ENCODE results near the gene PPP1R7. TPM values are rescaled to one million over a fixed set of nuclear protein-coding genes. Genes with fewer than 3 reads are reported as not detected.

PPP1R7 gene
- total and polyA plus RNA-seq, 2 of the 4 experiments (the other 2 are of a cell fraction), result 60.8 to 70.0 TPM

- H4K5ac ChIP-seq (ENCODE audit: low read depth, low read length), result no peak overlapping the region
- no peaks in the 10 kb centered on the region for H3K79me1 ChIP-seq (ENCODE audit: low read depth in 1 of 2, low read length in 2 of 2)
- in situ Hi-C loops (cut with MboI; ENCODE audit: low sequenced_read_pairs) (no loop called here), intact Hi-C loops (cut with micrococcal nuclease) (no loop called here), dilution Hi-C loops (cut with HindIII; ENCODE audit: low sequenced_read_pairs, unreplicated experiment) (no loop called here)
- 44 to 86% methylated on average over 1 to 5 of the region's 14 CpGs for WGBS, 2 experiments (ENCODE audit: extremely low coverage in 2 of 2, insufficient read length in 1 of 2)
- no peak overlapping the region for H2AK5ac ChIP-seq (ENCODE audit: low read depth, low read length)
- BruUV-seq (replicated peaks), result no TSS peak
- no peak overlapping the region for H3K56ac ChIP-seq (ENCODE audit: extremely low read depth, insufficient read depth, low read length)
- H2AK9ac ChIP-seq (replicated peaks; ENCODE audit: low read depth, low read length, poor library complexity), result no peak overlapping the region
- H2BK20ac ChIP-seq (ENCODE audit: low read depth, low read length), result no peak overlapping the region
- no peak overlapping the region for H3K27ac ChIP-seq (ENCODE audit: insufficient read depth, low read length)
- no peaks in the 10 kb centered on the region; the same call in 1 of the 2 replicates for H4K20me1 ChIP-seq (ENCODE audit: insufficient read depth, low read length)
- H2BK120ac ChIP-seq (ENCODE audit: low read depth, low read length), result no peak overlapping the region
- ChIA-PET CTCF (no interaction called here), POLR2A (ENCODE audit: unreplicated experiment) (no interaction called here)
- no peak for TF ChIP-seq CHD1 (IDR thresholded peaks at IDR 0.05; ENCODE audit: low read depth, low read length)
- TF ChIP-seq MXI1 (IDR thresholded peaks at IDR 0.05; ENCODE audit: borderline replicate concordance, low read depth, low read length), result no peak
- TF ChIP-seq MAZ (IDR thresholded peaks at IDR 0.05; ENCODE audit: borderline replicate concordance, low read depth, low read length), result no peak
- TF ChIP-seq RFX5 (IDR thresholded peaks at IDR 0.05; ENCODE audit: low read depth, low read length), result no peak
- TF ChIP-seq RCOR1 (IDR thresholded peaks at IDR 0.05; ENCODE audit: insufficient replicate concordance, low read length), result no peak
- no peak for TF ChIP-seq CTCF (conservative IDR thresholded peaks at IDR 0.05; ENCODE audit: low read depth, low read length)
- no peak for TF ChIP-seq BHLHE40 (IDR thresholded peaks at IDR 0.05; ENCODE audit: low read depth, low read length)
- no peak for TF ChIP-seq FOS (IDR thresholded peaks at IDR 0.05; ENCODE audit: low read depth, low read length)
- TF ChIP-seq POLR2A (IDR thresholded peaks at IDR 0.05; ENCODE audit: low read depth, low read length), result no peak
- no peak for TF ChIP-seq RAD21 (IDR thresholded peaks at IDR 0.05; ENCODE audit: low read length)
- no peak for TF ChIP-seq CEBPB (IDR thresholded peaks at IDR 0.05; ENCODE audit: low read depth, low read length)
- no peak for TF ChIP-seq ELK1 (IDR thresholded peaks at IDR 0.05; ENCODE audit: borderline replicate concordance, low read depth, low read length)
- TF ChIP-seq NFE2L2 (IDR thresholded peaks at IDR 0.05; ENCODE audit: low read depth, low read length), result no peak
- no peak for TF ChIP-seq MAFK (IDR thresholded peaks at IDR 0.05; ENCODE audit: low read depth, low read length)
- no peak overlapping the region for H4K8ac ChIP-seq (ENCODE audit: low read depth in 2 of 2, low read length in 2 of 2)
- no peaks in the 10 kb centered on the region for H3K4me1 ChIP-seq (ENCODE audit: control insufficient read depth, insufficient read depth, low read length)
- no peak overlapping the region for H3K14ac ChIP-seq (replicated peaks; ENCODE audit: low read depth, low read length)
- no peak overlapping the region for H3K9ac ChIP-seq (ENCODE audit: low read depth, low read length)
- no peak for DNase-seq
- peaks cover 7% of the 10 kb centered on the region for H3K27me3 ChIP-seq (ENCODE audit: control insufficient read depth, insufficient read depth, low read length)
- no peak overlapping the region for H4K91ac ChIP-seq (ENCODE audit: insufficient read depth, low read depth, low read length)
- no peak overlapping the region for H3K4me2 ChIP-seq (ENCODE audit: low read depth, low read length)
- no peaks in the 10 kb centered on the region for H3K9me3 ChIP-seq (ENCODE audit: control insufficient read depth, insufficient read depth, low read length)
- H2BK15ac ChIP-seq (ENCODE audit: low read depth, low read length), result no peak overlapping the region
- peaks cover 9% of the 10 kb centered on the region for H3K36me3 ChIP-seq (ENCODE audit: control insufficient read depth, insufficient read depth, low read length)
- H2BK5ac ChIP-seq (ENCODE audit: low read depth, low read length, poor library complexity, severe bottlenecking), result no peak overlapping the region
- no peak overlapping the region for H3K4ac ChIP-seq (ENCODE audit: low read depth, low read length)
- H2AFZ ChIP-seq (replicated peaks; ENCODE audit: low read length, poor library complexity), result no peak overlapping the region
- H3K9me1 ChIP-seq (ENCODE audit: insufficient read depth, low read length), result no peaks in the 10 kb centered on the region
- no peak overlapping the region for H3K4me3 ChIP-seq (ENCODE audit: insufficient read depth, low read depth, low read length)
- H3K23ac ChIP-seq (ENCODE audit: low read depth, low read length), result no peak overlapping the region
- no peak overlapping the region for H3K18ac ChIP-seq (ENCODE audit: low read depth, low read length)
- ATAC-seq (ENCODE audit: low read depth), result no peak
These were observed 37.0 kb downstream of the PPP1R7 start for GRCh38 chr2:241187101-241187917.

Measured in IMR-90 (cell line).